ENCODE results near the gene MAEA. TPM values are rescaled to one million over a fixed set of nuclear protein-coding genes. Genes with fewer than 3 reads are reported as not detected.

The MAEA gene
- total and polyA plus RNA-seq, 2 of the 8 experiments (the other 6 are each of a cell fraction or from before 2014, with no cell fraction given): 75.8 to 133 TPM

GRCh38 chr4:1367936-1368289 lies 78.2 kb downstream of the MAEA start (continued):
- TF ChIP-seq TBP (IDR thresholded peaks at IDR 0.05; ENCODE audit: low read depth, low read length) (no peak), CHD1 (IDR thresholded peaks at IDR 0.05; ENCODE audit: low read depth, low read length) (no peak)

Data from H1 (cell line).